OCI-LY7 (cell line): ENCODE measurements around the gene PHIP. TPM values are rescaled to one million over a fixed set of nuclear protein-coding genes. Genes with fewer than 3 reads are reported as not detected.

Experiments
- BruUV-seq: library from RNA; stranded (reverse); fragments of 400-500 nt; replicated peaks from 2 replicates; lab custom pipeline; 2021; lab: Mats Ljungman, UMichigan
- CTCF ChIA-PET: fragments of 300-600 bp; sonication (Branson Sonifier 250); formaldehyde crosslinking; loops from one replicate; lab custom pipeline; 2022; ENCODE audit warnings: antibody characterized with exemption; ENCODE audit not compliant: unreplicated experiment; lab: Charles Lee
- POLR2A ChIA-PET: fragments of 300-600 bp; sonication (Branson Sonifier 250); formaldehyde crosslinking; loops from one replicate; lab custom pipeline; 2022; ENCODE audit warnings: antibody characterized with exemption; lab: Charles Lee
- DNase-seq: peaks from one replicate; pipeline ENCODE4 v3.0.0-alpha.2; 2015; ENCODE audit warnings: low spot score
- H2AFZ ChIP-seq: fragments of 200-600 bp; sonication (generic), shearing (Covaris generic); 2 replicates; pipeline ENCODE4 v1.6.1; 2014; ENCODE audit warnings: mild to moderate bottlenecking, antibody characterized with exemption, low read length, moderate library complexity
- H3K27ac ChIP-seq: fragments of 200-600 bp; sonication (generic); 2 replicates; pipeline ENCODE4 v1.5.1; 2014; ENCODE audit warnings: mixed run types, low read depth, mild to moderate bottlenecking, moderate library complexity, low read length, inconsistent platforms; ENCODE audit not compliant: poor library complexity, severe bottlenecking
- H3K36me3 ChIP-seq: fragments of 200-600 bp; sonication (generic); 2 replicates; pipeline ENCODE4 v1.6.1; 2014; ENCODE audit warnings: mild to moderate bottlenecking, antibody characterized with exemption, low read length, moderate library complexity, mixed read lengths; ENCODE audit not compliant: insufficient read depth
- H3K4me1 ChIP-seq: fragments of 200-600 bp; sonication (generic); 2 replicates; pipeline ENCODE4 v1.5.1; 2014; ENCODE audit warnings: mild to moderate bottlenecking, low read length; ENCODE audit not compliant: insufficient read depth, poor library complexity, severe bottlenecking
- H3K4me2 ChIP-seq: fragments of 200-600 bp; sonication (generic); 2 replicates; pipeline ENCODE4 v1.6.1; 2014; ENCODE audit warnings: mild to moderate bottlenecking, low read length
- H3K4me3 ChIP-seq: fragments of 200-600 bp; sonication (generic); 2 replicates; pipeline ENCODE4 v1.5.1; 2014; ENCODE audit warnings: mild to moderate bottlenecking, low read depth, low read length; ENCODE audit not compliant: poor library complexity, severe bottlenecking
- H3K79me2 ChIP-seq: fragments of 200-600 bp; sonication (generic); 2 replicates; pipeline ENCODE4 v1.6.1; 2016; ENCODE audit warnings: low read depth, mild to moderate bottlenecking, low read length, moderate library complexity, mixed read lengths; ENCODE audit not compliant: insufficient read depth
- H3K9me2 ChIP-seq: fragments of 200-600 bp; sonication (generic); 2 replicates; pipeline ENCODE4 v1.6.1; 2016; ENCODE audit warnings: mild to moderate bottlenecking, low read length, mixed read lengths; ENCODE audit not compliant: insufficient read depth
- H3K9me3 ChIP-seq: fragments of 200-600 bp; sonication (generic); 2 replicates; pipeline ENCODE4 v1.6.1; 2014; ENCODE audit warnings: mild to moderate bottlenecking, mixed run types, low read length, mixed read lengths
- H4K20me1 ChIP-seq: fragments of 200-600 bp; sonication (generic); 2 replicates; pipeline ENCODE4 v1.6.1; 2014; ENCODE audit warnings: mild to moderate bottlenecking, antibody characterized with exemption, low read length, moderate library complexity, mixed read lengths; ENCODE audit not compliant: insufficient read depth
- CTCF ChIP-seq: fragments of 200-600 bp; sonication (generic); conservative IDR thresholded peaks from 2 replicates; pipeline ENCODE4 v1.5.1; 2014; ENCODE audit warnings: mild to moderate bottlenecking, antibody characterized with exemption, low read length, moderate library complexity, mixed read lengths
- EZH2phosphoT487 ChIP-seq: fragments of 200-600 bp; sonication (generic); IDR thresholded peaks from 2 replicates; pipeline ENCODE4 v1.6.1; 2018; ENCODE audit warnings: low read depth, borderline replicate concordance, mild to moderate bottlenecking, mixed run types, antibody characterized with exemption, low read length, moderate library complexity, mixed read lengths
- intact Hi-C: fragments of 100-400 bp; cut with micrococcal nuclease; formaldehyde crosslinking; loops from one replicate; pipeline ENCODE4 v1.10.0; 2022; ENCODE audit not compliant: unreplicated experiment
- total RNA-seq, 2 experiments: library from RNA; depleted of rRNA in 1 of 2; stranded (reverse); fragments of >200 nt in 1 of 2; shearing (Covaris generic) in 1 of 2; gene quantifications; 2 replicates each; pipeline ENCODE4 v1.2.3, GENCODE V29; 2014 to 2022

Gene PHIP
- total RNA-seq, 2 experiments from 2014 or later: 32.1 to 46.6 TPM

- Histone ChIP-seq H3K27ac (no peak overlapping the region), H3K36me3 (peaks cover 79% of the 10 kb centered on the region), H2AFZ (no peak overlapping the region), H3K4me2 (peak overlapping the region; percentile 32), H3K4me1 (peaks cover 51% of the 10 kb centered on the region), H3K4me3 (no peak overlapping the region), H3K9me3 (no peaks in the 10 kb centered on the region), H4K20me1 (peaks cover 39% of the 10 kb centered on the region), H3K9me2 (no peaks in the 10 kb centered on the region), H3K79me2 (peaks cover 100% of the 10 kb centered on the region)
- TF ChIP-seq CTCF (no peak), EZH2phosphoT487 (no peak)
- no peak for DNase-seq
- POLR2A ChIA-PET: interaction anchor here (0.5 to 4.5 kb wide), 4 partner anchors 8 to 556 kb away, joined by 3 to 39 read pairs (median 8); partner anchors contain the start of gene PHIP
- intact Hi-C loops: no loop called here
- no TSS peak for BruUV-seq
- CTCF ChIA-PET: no interaction called here
These were observed 7.7 kb downstream of the PHIP start for GRCh38 chr6:79070206-79070825.

- no peaks in the 10 kb centered on the region for H3K9me3 ChIP-seq
- no peak overlapping the region for H3K4me3 ChIP-seq
- no peak overlapping the region for H3K27ac ChIP-seq
- no peak for DNase-seq
- no peak overlapping the region for H3K4me2 ChIP-seq
- H3K9me2 ChIP-seq: no peaks in the 10 kb centered on the region
- H2AFZ ChIP-seq: no peak overlapping the region
- ChIA-PET CTCF (no interaction called here), POLR2A (interaction anchor here (0.5 to 2.0 kb wide), 5 partner anchors 10 to 628 kb away, joined by 3 to 11 read pairs (median 3); partner anchors contain the start of gene PHIP)
- H4K20me1 ChIP-seq: peaks cover 27% of the 10 kb centered on the region
- TF ChIP-seq CTCF (no peak), EZH2phosphoT487 (no peak)
- peaks cover 76% of the 10 kb centered on the region for H3K36me3 ChIP-seq
- peaks cover 26% of the 10 kb centered on the region for H3K4me1 ChIP-seq
- intact Hi-C loops: no loop called here
- BruUV-seq: no TSS peak
- peaks cover 94% of the 10 kb centered on the region for H3K79me2 ChIP-seq
These were observed 11.2 kb downstream of the PHIP start for GRCh38 chr6:79066828-79067227.

GRCh38 chr6:79066330-79066729, 11.7 kb downstream of the PHIP start:
- Histone ChIP-seq H3K4me3 (no peak overlapping the region), H3K4me2 (no peak overlapping the region), H4K20me1 (peaks cover 29% of the 10 kb centered on the region), H3K9me2 (no peaks in the 10 kb centered on the region), H2AFZ (no peak overlapping the region), H3K79me2 (peaks cover 94% of the 10 kb centered on the region), H3K4me1 (peaks cover 21% of the 10 kb centered on the region), H3K27ac (no peak overlapping the region), H3K9me3 (no peaks in the 10 kb centered on the region), H3K36me3 (peaks cover 75% of the 10 kb centered on the region)
- intact Hi-C loops: no loop called here
- TF ChIP-seq CTCF: no peak
- no peak for TF ChIP-seq EZH2phosphoT487
- POLR2A ChIA-PET: interaction anchor here (0.5 to 2.0 kb wide), 3 partner anchors 10 to 18 kb away, joined by 3 to 11 read pairs (median 9); partner anchors contain the start of gene PHIP
- BruUV-seq: no TSS peak
- no peak for DNase-seq
- CTCF ChIA-PET: no interaction called here
